Neural crest cell (in vitro differentiated cells): Measurements from ENCODE around the gene MYO5C. TPM values are rescaled to one million over a fixed set of nuclear protein-coding genes. Genes with fewer than 3 reads are reported as not detected.

Experiments used
- DNase-seq: peaks from one replicate; pipeline ENCODE4 v3.0.0; 2021; ENCODE audit warnings: low read depth, mixed read lengths, low spot score
- H3K27ac Mint-ChIP-seq: one replicate; pipeline ENCODE4 v1.8.0; 2021; ENCODE audit warnings: mild to moderate bottlenecking, mixed read lengths; ENCODE audit not compliant: unreplicated experiment
- H3K27me3 Mint-ChIP-seq: 2 replicates; pipeline ENCODE4 v1.8.0; 2021; ENCODE audit warnings: low read depth, mild to moderate bottlenecking, mixed read lengths
- H3K36me3 Mint-ChIP-seq: 2 replicates; pipeline ENCODE4 v1.8.0; 2021; ENCODE audit warnings: low read depth, mild to moderate bottlenecking, mixed read lengths
- H3K4me1 Mint-ChIP-seq: 2 replicates; pipeline ENCODE4 v1.8.0; 2021; ENCODE audit warnings: mixed read lengths
- H3K4me3 Mint-ChIP-seq: one replicate; pipeline ENCODE4 v1.8.0; 2021; ENCODE audit warnings: mild to moderate bottlenecking, mixed read lengths
- H3K9me3 Mint-ChIP-seq: 2 replicates; pipeline ENCODE4 v1.8.0; 2021; ENCODE audit warnings: mixed read lengths
- CTCF ChIP-seq: fragments of 200-600 bp; sonication (generic); conservative IDR thresholded peaks from 2 replicates; pipeline ENCODE4 v1.5.0; 2021; ENCODE audit warnings: antibody characterized with exemption, mild to moderate bottlenecking
- total RNA-seq: library from RNA; stranded (reverse); gene quantifications from 2 replicates; pipeline ENCODE4 v1.2.1, GENCODE V29; 2021

The MYO5C gene
- total RNA-seq, 1 donor from 2014 or later: 7.7 TPM

GRCh38 chr15:52277575-52277974 is 18.0 kb downstream of the MYO5C start:
- Mint-ChIP-seq H3K4me3 (no peak overlapping the region), H3K27ac (no peak overlapping the region), H3K36me3 (no peaks in the 10 kb centered on the region), H3K9me3 (no peaks in the 10 kb centered on the region), H3K27me3 (no peaks in the 10 kb centered on the region), H3K4me1 (no peaks in the 10 kb centered on the region)
- DNase-seq: no peak
- no peak for TF ChIP-seq CTCF

DNA sequence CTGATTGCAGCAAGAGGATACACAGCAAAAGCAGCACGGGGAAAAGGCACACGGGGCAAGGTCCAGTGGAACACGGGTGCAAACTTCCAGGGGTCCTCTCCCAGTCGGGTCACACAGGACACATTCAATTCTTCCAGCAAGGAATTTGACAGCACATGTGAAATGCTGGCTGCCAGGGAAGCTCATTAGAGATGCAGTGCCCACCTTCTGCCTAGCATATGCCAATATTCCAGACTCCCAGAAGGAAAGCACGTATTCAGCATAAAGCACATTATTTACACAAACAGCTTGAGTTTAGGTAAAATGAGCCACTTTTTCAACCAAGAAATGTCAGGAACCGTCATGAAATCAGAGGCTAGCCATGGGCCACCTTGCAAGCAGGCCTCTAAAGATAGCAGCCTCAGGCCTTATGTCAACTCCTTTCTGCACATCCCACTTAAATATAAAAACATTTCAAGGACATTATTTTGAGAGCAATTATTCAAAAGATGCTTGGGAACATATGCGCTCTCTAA is 19.3 kb downstream of the MYO5C start:
- no peaks in the 10 kb centered on the region for H3K4me1 Mint-ChIP-seq
- no peak for TF ChIP-seq CTCF
- no peaks in the 10 kb centered on the region for H3K9me3 Mint-ChIP-seq
- DNase-seq: no peak
- H3K27me3 Mint-ChIP-seq: no peaks in the 10 kb centered on the region
- H3K4me3 Mint-ChIP-seq: no peak overlapping the region
- no peaks in the 10 kb centered on the region for H3K36me3 Mint-ChIP-seq
- H3K27ac Mint-ChIP-seq: no peak overlapping the region

DNA sequence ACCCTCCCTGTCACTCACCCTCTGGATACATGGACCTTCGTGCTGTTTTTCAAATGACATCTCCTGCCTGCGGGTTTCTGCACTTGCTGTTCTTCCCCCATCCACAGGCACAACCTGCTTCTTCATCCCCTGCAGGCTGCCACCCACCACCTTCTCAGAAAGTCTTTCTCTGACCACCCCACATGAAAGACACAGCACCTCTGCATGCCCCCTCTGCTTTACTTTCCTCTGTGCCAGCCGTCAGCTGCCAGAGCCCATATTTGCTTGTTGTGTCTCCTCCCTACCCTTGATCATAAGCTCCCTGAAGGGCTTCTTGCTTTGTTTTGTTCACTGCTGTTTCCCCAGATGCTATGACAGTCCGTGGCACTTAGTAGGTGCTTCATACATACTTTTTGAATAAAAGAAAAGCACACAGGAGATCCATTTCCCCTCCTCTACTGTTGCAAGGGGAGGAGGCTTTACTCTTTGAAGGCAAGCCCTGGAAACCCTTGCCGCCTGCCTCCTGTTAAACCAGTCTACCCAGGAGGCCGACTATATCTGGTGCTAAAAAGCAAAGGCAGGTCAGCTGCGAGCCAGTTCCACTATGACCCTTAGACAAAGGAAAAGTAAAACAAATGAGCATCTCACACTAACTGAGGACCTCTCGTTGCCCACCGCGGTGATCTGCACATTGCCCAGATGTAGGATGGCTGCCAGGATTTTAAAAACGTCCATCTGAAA is 31.9 kb downstream of the MYO5C start:
- Mint-ChIP-seq H3K4me1 (peaks cover 50% of the 10 kb centered on the region), H3K36me3 (peaks cover 8% of the 10 kb centered on the region), H3K9me3 (no peaks in the 10 kb centered on the region), H3K27ac (peak overlapping the region; percentile 73), H3K4me3 (no peak overlapping the region), H3K27me3 (no peaks in the 10 kb centered on the region)
- DNase-seq: no peak
- no peak for TF ChIP-seq CTCF

DNA sequence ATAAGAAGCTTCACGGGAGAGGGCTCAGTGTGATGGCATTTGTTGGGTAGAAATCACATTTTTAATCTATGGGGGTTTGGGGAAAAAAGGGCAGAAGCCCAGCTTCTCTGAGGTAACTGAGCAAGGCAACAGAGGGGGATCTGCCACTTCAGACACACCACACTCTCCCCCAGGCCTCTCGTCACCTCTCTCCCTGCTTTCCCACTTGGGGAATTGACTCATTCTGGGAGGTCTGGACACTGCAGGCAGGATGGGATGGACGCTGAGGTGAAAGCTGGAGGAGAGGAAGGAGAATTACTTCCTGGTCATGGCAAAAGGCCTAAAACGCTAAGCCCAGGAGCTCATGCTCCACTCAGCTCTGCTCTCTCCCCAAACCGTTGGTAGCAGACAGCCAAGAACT is 33.2 kb downstream of the MYO5C start:
- no peak for TF ChIP-seq CTCF
- Mint-ChIP-seq H3K4me3 (peak overlapping the region; percentile 76), H3K27ac (peak overlapping the region; percentile 98), H3K4me1 (peaks cover 50% of the 10 kb centered on the region), H3K36me3 (peaks cover 8% of the 10 kb centered on the region), H3K9me3 (no peaks in the 10 kb centered on the region), H3K27me3 (no peaks in the 10 kb centered on the region)
- no peak for DNase-seq

GRCh38 chr15:52261498-52262242 is 33.9 kb downstream of the MYO5C start:
- Mint-ChIP-seq H3K4me1 (peaks cover 57% of the 10 kb centered on the region), H3K27ac (peak overlapping the region; percentile 98), H3K36me3 (peaks cover 8% of the 10 kb centered on the region), H3K9me3 (no peaks in the 10 kb centered on the region), H3K4me3 (peak overlapping the region; percentile 76), H3K27me3 (no peaks in the 10 kb centered on the region)
- TF ChIP-seq CTCF: peak; percentile 36
- peak; percentile 52 for DNase-seq
